HepG2 (cell line): ENCODE data around the gene ANXA6. TPM values are rescaled to one million over a fixed set of nuclear protein-coding genes. Genes with fewer than 3 reads are reported as not detected.

Source experiments
- ARNT2 ChIP-seq: sonication (generic); formaldehyde crosslinking; IDR thresholded peaks from 2 replicates; pipeline ENCODE4 v1.8.0; 2022; ENCODE audit warnings: mild to moderate bottlenecking, low read depth, missing genetic modification reagents, moderate library complexity
- FOXA1 ChIP-seq, 2 experiments: fragments of 450-650 bp in 1 of 2; sonication (generic) in 1 of 2; formaldehyde crosslinking in 1 of 2; IDR thresholded peaks; 2 replicates each; pipeline versions ENCODE4 v1.4.0 to v1.6.1; 2016 to 2020; ENCODE audit warnings: missing genetic modification reagents in 1 of 2
- GLI4 ChIP-seq: sonication (generic); formaldehyde crosslinking; IDR thresholded peaks from 2 replicates; pipeline ENCODE4 v1.5.1; 2020; ENCODE audit warnings: missing genetic modification reagents, mild to moderate bottlenecking, moderate library complexity, borderline replicate concordance
- HNRNPK ChIP-seq: fragments of 200-400 bp; formaldehyde crosslinking; IDR thresholded peaks from 2 replicates; pipeline ENCODE4 v1.6.1; 2018; ENCODE audit warnings: low read length, low read depth, moderate library complexity, mild to moderate bottlenecking; ENCODE audit not compliant: poor library complexity, severe bottlenecking
- HOXA9 ChIP-seq: sonication (generic); formaldehyde crosslinking; IDR thresholded peaks from 2 replicates; pipeline ENCODE4 v1.8.1; 2022; ENCODE audit warnings: missing genetic modification reagents, mild to moderate bottlenecking, moderate library complexity, borderline replicate concordance
- IKZF5 ChIP-seq: IDR thresholded peaks from 2 replicates; pipeline ENCODE4 v1.6.1; 2018; ENCODE audit warnings: missing genetic modification reagents, mild to moderate bottlenecking, missing compliant biosample characterization
- LRRFIP1 ChIP-seq: sonication (generic); formaldehyde crosslinking; conservative IDR thresholded peaks from 2 replicates; pipeline ENCODE4 v1.4.0; 2020; ENCODE audit warnings: missing genetic modification reagents
- MAX ChIP-seq: IDR thresholded peaks from 2 replicates; pipeline ENCODE4 v1.6.1; 2012; ENCODE audit warnings: inconsistent platforms
- NPAS2 ChIP-seq: sonication (generic); formaldehyde crosslinking; IDR thresholded peaks from 2 replicates; pipeline ENCODE4 v1.8.0; 2022; ENCODE audit warnings: mild to moderate bottlenecking, missing genetic modification reagents, borderline replicate concordance
- PAWR ChIP-seq: sonication (generic); formaldehyde crosslinking; IDR thresholded peaks from 2 replicates; pipeline ENCODE4 v1.4.0; 2020; ENCODE audit warnings: missing genetic modification reagents, mild to moderate bottlenecking, borderline replicate concordance
- PHF8 ChIP-seq: sonication (generic); formaldehyde crosslinking; IDR thresholded peaks from 2 replicates; pipeline ENCODE4 v1.5.0; 2020; ENCODE audit warnings: missing genetic modification reagents
- RNF2 ChIP-seq: fragments of 450-650 bp; conservative IDR thresholded peaks from 2 replicates; pipeline ENCODE4 v1.6.1; 2016; ENCODE audit warnings: low read depth
- SIN3A ChIP-seq: IDR thresholded peaks from 2 replicates; pipeline ENCODE4 v1.6.1; 2011; ENCODE audit warnings: low read depth, mild to moderate bottlenecking, control low read depth, low read length, borderline replicate concordance
- TARDBP ChIP-seq: sonication (generic); formaldehyde crosslinking; IDR thresholded peaks from 2 replicates; pipeline ENCODE4 v1.8.0; 2022; ENCODE audit warnings: mild to moderate bottlenecking, missing genetic modification reagents
- TBP ChIP-seq: sonication (generic); formaldehyde crosslinking; IDR thresholded peaks from 2 replicates; pipeline ENCODE4 v1.5.0; 2020; ENCODE audit warnings: missing genetic modification reagents
- TBX2 ChIP-seq: sonication (generic); formaldehyde crosslinking; IDR thresholded peaks from 2 replicates; pipeline ENCODE4 v1.5.0; 2020; ENCODE audit warnings: missing genetic modification reagents, mild to moderate bottlenecking, borderline replicate concordance
- ZBTB46 ChIP-seq: sonication (generic); formaldehyde crosslinking; IDR thresholded peaks from 2 replicates; pipeline ENCODE4 v1.4.0; 2020; ENCODE audit warnings: mild to moderate bottlenecking, missing genetic modification reagents, borderline replicate concordance
- ZMYM3 ChIP-seq: sonication (generic); formaldehyde crosslinking; IDR thresholded peaks from 2 replicates; pipeline ENCODE4 v1.5.1; 2020; ENCODE audit warnings: mild to moderate bottlenecking, missing genetic modification reagents
- ZNF205 ChIP-seq: IDR thresholded peaks from 2 replicates; pipeline ENCODE4 v1.6.1; 2018; ENCODE audit warnings: missing biosample characterization, missing genetic modification reagents
- ZNF282 ChIP-seq: fragments of 450-650 bp; IDR thresholded peaks from 2 replicates; pipeline ENCODE4 v1.6.1; 2018; ENCODE audit not compliant: partially characterized antibody
- ZNF460 ChIP-seq: sonication (generic); formaldehyde crosslinking; IDR thresholded peaks from 2 replicates; pipeline ENCODE4 v1.5.1; 2020; ENCODE audit warnings: missing genetic modification reagents, mild to moderate bottlenecking, borderline replicate concordance
- ZNF619 ChIP-seq: sonication (generic); formaldehyde crosslinking; IDR thresholded peaks from 2 replicates; pipeline ENCODE4 v1.4.0; 2020; ENCODE audit warnings: mild to moderate bottlenecking, missing genetic modification reagents
- polyA plus RNA-seq, 8 experiments: library from polyadenylated mRNA; depleted of rRNA in 3 of 8; stranded (reverse) in 7 of 8; unstranded in 1 of 8; fragments of >200 nt; fragmentation: Illumina TruSeq in 4 of 8; extraction: Trizol in 4 of 8; gene quantifications; 2 replicates each; pipeline versions ENCODE4 v1.2.1 to v1.2.3, GENCODE V29; 2011 to 2016; ENCODE audit warnings: low read depth in 4 of 8, missing spikeins in 1 of 8, mixed read lengths in 1 of 8; ENCODE audit not compliant: insufficient read depth in 1 of 8
- total RNA-seq, 5 experiments: library from RNA; depleted of rRNA; stranded (reverse); fragments of >200 nt; fragmentation: Illumina TruSeq; extraction: Trizol; gene quantifications; 2 replicates each; pipeline ENCODE4 v1.2.3, GENCODE V29; 2016; ENCODE audit warnings: low read depth in 1 of 5

ANXA6 gene
- total and polyA plus RNA-seq, 2 of the 13 experiments (the other 11 are each of a cell fraction or from before 2014, with no cell fraction given): 103 to 125 TPM

- no peak for TF ChIP-seq ZMYM3 (CRISPR knock-in tag)
- no peak for TF ChIP-seq NPAS2 (CRISPR knock-in tag)
- 0 out of 2 replicates have a peak, but pooled peaks have one; percentile 9 for TF ChIP-seq TBP (CRISPR knock-in tag)
- TF ChIP-seq GLI4 (CRISPR knock-in tag): peak; percentile 94
- TF ChIP-seq LRRFIP1 (CRISPR knock-in tag): no peak
- peak; percentile 95 for TF ChIP-seq ARNT2 (CRISPR knock-in tag)
- peak; percentile 67; the same call in 1 of the 2 replicates for TF ChIP-seq ZNF205 (CRISPR knock-in tag)
- TF ChIP-seq PHF8 (CRISPR knock-in tag): peak; percentile 99
- no peak for TF ChIP-seq ZNF282
- TF ChIP-seq HNRNPK: peak; percentile 75
- peak; percentile 86 for TF ChIP-seq IKZF5 (CRISPR knock-in tag)
- peak; percentile 64 for TF ChIP-seq MAX
- TF ChIP-seq FOXA1 (IDR thresholded peaks at IDR 0.05): no peak
- peak; percentile 79 for TF ChIP-seq FOXA1 (CRISPR knock-in tag; IDR thresholded peaks at IDR 0.05)
- TF ChIP-seq SIN3A: peak; percentile 93; the same call in 1 of the 2 replicates
- no peak for TF ChIP-seq HOXA9 (CRISPR knock-in tag)
- no peak for TF ChIP-seq ZBTB46 (CRISPR knock-in tag)
- peak; percentile 65; the same call in 1 of the 2 replicates for TF ChIP-seq TARDBP
- TF ChIP-seq RNF2: no peak
- TF ChIP-seq ZNF460: peak; percentile 55; the same call in 1 of the 2 replicates
- no peak for TF ChIP-seq PAWR (CRISPR knock-in tag)
- peak; percentile 62; the same call in 1 of the 2 replicates for TF ChIP-seq TBX2 (CRISPR knock-in tag)
- TF ChIP-seq ZNF619: no peak; the same call in 1 of the 2 replicates
These were observed 76.8 kb downstream of the ANXA6 start, which contains the start of gene TNIP1 (continued) for GRCh38 chr5:151080613-151081430.
